Ammon's horn (tissue), 1 donor: ENCODE data around the gene CLCN5.
A peak's percentile ranks its signal among the peaks of the same experiment; 100 is the strongest.

Experiments used
- DNase-seq: peaks from one replicate; pipeline ENCODE4 v3.0.0-alpha.2; 2016; ENCODE audit warnings: low spot score

Gene CLCN5

DNA sequence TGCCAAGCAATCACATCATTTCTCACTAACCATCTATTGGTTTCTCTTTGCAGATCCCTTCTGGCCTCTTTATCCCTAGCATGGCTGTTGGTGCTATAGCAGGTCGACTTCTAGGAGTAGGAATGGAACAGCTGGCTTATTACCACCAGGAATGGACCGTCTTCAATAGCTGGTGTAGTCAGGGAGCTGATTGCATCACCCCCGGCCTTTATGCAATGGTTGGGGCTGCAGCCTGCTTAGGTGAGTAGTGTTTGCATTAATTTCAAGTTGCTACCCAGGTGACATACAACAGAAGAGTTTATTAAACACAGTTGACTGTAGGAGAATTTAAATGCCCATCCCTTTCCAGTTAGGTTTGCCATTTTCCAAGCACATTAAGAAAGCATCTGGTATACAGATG is 166.2 kb downstream of the CLCN5 start:
- DNase-seq, result no peak

DNA sequence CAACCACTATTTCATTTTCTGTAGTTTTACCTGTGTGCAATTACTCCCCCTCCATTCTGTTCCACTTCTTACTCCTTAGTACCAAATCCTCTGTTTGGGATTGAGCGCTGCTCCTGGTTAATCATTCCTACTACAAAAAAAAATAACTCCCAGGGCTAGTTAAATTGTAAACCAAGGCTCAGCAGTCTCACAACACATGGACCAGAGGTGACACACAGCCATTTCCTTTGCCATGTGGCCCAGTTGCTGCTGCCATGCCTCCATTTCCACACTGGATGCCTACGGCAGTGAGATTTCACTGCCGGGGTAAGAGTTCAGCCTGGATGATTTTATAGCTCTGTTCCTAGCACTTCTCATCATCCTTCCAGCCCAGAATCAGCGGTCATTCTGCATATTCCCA is 171.2 kb downstream of the CLCN5 start:
- no peak for DNase-seq

DNA sequence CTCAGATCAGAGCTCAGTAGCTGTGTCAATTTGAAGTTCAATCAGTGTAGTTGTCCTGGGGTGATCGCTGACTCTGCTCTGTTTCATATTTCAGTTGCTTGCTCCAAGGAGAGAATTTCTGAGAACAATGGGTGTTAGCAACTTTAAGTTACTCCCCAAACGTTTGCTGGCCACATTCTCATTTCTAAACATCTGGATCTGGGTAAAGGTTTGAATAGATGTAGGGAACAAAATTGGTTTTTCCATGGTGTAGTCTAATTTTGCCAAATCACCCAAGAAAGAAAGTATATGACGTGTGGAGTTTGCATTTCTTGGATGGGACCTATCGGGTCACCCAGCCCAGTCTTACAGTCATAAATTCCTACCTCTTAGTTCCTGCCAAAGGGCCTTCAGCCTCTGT is 174.7 kb downstream of the CLCN5 start:
- no peak for DNase-seq

DNA sequence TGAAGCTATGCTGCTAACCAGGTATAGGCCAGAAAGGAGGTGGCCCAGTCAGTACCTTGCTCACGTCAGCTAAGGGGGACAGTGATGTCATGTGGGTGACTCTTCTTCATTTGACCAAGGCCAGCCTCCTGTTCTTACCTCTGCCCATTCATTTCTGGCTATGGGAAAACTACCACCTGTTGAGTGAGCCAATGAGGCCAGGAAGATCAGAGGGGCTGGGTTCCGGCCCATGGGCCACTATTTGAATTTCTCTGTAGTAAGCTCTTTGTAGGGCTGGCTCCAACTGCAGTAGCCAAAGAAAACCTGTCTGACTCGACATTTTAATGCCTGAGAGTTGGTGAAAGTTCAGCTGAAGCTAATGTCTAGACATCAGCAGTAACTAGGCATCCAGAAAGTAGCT is 175.8 kb downstream of the CLCN5 start:
- no peak for DNase-seq

DNA sequence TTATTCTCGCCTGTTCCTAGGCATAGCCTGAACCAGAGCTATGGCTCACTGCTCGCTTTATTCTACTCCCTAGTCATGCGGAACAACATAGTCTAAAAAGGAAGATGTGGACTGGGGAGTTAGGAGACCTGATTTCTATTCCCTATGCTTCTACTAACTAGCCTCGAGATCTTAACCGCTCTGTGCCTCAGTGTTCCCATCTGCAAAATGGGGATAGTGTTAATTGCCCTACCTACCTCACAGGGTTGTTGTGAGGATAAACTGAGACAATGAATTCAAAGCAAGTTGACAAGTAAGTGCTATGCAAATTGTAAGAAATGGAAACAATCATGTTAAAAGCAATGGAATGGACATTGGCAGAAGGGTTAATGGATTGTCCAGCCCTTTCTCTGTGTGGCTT is 176.4 kb downstream of the CLCN5 start:
- no peak for DNase-seq

DNA sequence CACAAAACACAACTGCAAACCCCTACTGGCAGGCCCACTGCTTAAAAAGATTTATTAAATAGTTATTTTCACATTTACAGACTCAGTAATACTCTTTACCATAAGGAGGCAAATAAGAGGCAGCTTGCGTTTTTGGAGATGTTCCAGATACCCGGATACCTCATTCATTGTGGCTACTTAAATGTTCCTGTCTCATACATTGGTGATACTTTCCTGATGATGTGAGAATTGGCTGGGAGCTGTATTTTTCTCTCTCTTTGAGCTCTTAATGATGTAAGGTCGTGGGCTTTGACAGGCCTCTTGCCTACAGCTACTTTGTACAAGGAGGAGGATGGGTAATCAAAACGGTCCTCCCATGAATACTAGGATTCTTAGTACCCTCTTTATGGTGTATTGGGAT is 176.9 kb downstream of the CLCN5 start:
- no peak for DNase-seq

DNA sequence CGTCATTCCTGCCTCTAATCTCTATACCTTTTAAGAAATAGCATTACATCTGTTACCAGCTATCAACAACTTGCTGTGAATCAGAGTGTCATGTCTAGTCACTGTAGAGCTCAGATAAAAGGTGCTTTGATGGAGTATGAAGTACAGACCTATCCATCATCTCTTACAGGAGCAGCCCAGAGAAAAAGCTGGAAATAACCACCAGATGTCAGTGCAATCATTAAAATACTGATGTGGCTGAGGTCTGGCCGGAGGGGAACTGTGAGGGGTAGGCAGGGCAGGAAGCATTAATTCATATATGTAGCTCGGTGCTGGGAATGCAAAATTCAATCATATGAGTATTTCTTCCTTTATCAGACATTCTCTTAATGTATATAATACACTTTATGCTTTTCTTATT is 177.8 kb downstream of the CLCN5 start:
- peak; percentile 2 for DNase-seq

DNA sequence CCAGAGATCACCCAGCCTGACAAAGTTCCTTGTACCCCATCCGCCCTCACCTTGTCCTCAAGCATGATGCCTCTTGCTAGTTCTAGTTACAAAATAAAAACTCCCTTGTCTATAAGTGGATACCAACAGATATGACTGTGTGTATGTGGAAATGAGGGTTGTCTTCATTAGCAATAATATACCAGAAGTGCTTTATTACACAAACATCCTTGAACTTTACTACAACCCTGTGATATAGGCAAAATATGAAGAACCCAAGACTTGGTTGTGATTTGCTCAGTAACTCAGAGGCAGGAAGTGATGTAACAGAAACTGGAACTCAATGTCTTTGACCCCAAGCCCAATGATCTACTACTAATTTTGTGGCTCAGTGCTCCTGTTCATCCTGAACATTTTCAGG is 180.8 kb downstream of the CLCN5 start:
- DNase-seq, result no peak

DNA sequence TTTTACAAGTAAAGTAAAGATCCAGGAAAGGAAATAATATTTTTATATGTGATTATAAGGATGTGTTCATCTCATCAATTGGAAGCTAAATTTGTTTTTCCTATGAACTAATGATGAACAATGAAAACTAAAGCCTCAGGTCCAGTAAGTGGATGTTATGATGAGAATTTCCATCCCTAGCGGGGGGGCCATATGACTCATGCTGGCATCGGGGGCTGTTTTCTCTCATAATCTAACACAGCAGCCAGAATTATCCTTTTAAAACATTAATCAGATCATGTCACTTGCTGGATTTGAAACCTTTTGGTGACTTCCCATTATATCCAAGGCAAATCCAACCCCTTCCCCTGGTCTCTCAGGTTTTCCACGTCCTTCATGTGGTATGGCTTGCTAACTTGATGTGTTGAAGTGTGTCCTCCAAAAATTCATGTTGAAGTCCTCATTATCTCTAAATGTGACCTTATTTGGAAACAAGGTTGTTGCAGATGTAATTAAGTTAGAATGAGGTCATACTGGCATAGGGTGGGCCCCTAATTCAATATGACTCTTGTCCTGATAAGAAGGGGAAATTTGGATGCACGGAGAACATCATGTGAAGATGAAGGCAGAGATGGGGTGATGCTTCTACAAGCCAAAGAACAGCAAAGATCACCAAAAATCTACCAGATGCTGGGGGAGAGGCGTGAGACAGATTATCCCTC is 181.6 kb downstream of the CLCN5 start:
- no peak for DNase-seq

DNA sequence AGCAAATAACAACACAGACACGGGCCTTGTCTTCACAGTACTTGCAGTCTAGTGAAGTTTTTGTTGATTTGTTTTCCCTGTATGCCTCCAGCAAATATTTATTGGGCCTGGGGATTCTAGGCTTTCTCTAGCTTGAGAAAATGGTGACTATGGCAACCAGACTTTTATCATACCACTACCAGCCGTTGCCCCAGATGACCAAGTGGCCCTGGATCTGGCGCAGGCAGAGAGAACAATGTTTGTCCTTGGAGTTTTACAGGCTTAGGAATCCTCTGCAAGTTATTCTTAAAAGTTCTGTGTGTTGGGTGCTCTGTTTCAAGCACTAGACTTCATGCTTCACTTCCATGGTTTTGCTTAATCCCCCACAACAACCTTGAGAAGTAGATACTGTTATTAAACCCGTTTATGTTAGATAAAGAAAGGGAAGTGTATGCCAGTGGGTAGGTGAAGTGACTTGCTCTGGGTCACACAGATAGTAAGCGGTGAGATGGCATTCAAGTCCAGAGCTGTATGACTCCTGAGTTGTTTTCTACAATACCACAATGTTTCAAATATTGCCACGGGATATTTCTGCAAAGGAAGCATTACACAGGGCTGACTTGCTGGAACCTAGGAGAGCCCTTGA is 183.8 kb downstream of the CLCN5 start:
- no peak for DNase-seq

DNA sequence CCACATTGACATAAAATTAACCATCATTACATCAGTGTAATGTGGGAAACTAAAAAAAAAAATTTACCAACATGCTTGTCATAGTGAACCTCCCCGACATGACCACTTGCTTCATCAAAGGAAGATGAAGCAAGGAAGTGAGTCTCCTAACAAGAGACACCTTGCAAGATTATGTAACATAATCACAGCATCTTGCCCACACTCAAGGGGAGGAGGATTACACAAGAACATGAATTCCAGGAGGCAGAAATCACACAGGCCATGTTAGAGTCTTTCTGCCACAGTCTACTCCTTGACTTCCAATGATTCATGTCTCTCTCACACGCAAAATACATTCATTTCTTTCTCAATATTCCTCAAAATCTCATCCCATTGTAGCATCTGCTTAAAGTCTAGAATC is 185.1 kb downstream of the CLCN5 start:
- no peak for DNase-seq

DNA sequence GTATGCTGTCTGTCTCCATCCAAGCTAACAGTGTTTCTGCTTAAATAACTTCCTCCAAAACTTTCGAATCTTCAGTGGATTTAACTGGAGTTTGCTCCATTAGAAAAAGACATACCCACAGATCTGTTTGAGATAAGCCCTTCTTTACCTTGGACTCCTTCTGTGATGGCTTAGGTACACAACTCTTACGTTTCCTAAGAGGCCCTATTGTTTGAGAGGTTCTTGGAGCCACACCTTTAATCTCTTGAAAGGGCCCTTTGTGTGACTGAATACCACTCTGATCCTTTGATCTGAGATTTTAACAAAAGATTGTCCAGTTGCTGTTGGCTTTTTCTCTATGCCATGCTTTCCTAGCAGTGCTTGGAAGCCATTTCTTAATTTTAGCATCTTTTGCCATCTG is 185.9 kb downstream of the CLCN5 start:
- DNase-seq, result no peak

DNA sequence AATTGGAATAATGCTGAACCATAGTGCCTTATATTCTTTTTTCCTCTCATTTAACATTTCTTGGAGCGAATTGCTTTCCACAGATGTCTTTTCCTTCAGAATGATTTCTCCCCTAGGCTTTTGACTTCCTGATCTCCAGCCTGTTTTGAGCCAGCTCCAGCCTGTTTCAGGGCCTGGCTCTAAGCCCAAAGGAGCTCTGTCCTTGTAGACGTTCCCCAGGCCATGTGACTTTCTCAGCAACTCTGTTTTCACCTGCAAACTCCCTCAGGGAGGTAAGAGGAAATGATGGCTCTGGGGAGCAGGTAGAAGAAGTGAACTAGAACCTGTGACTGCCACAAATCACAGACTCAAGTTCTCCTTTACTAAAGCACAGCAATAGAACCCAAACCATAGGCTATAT is 189.3 kb downstream of the CLCN5 start:
- DNase-seq, result no peak

DNA sequence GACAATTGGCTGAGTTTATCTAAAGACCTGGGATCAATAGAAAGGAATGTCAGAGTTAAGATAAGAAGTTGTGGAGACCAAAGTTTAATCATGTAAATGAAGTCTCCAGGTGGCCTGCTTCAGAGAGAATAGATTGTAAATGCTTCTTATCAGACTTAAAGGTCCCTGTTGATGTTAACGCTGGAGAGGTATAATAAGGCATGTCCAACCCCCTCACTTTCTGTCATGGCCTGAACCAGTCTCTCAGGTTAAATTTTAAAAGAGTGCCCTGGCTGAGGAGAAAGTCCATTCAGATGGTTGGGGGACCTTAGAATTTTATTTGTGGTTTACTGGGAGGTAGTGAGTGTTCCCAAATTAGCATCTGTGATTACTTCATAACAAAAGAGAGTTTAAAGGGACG is 191.7 kb downstream of the CLCN5 start:
- no peak for DNase-seq

DNA sequence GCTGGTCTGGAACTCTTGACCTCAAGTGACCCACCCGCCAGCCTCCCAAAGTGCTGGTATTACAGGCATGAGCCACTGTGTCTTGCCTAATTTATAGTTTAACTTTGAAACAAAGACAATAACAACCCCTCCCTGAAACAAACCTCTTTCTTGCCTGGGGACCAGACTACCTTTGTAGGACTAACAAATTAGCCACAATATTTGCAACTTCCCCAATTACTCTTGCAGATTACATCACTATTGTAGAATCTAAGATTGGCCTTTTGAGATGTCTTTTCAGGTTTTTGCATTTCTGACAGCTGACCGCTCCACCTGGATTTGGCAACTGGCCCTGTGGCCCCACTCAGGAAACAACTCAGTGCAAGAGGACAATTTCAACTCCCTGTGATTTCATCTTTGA is 193.6 kb downstream of the CLCN5 start:
- DNase-seq, result no peak

DNA sequence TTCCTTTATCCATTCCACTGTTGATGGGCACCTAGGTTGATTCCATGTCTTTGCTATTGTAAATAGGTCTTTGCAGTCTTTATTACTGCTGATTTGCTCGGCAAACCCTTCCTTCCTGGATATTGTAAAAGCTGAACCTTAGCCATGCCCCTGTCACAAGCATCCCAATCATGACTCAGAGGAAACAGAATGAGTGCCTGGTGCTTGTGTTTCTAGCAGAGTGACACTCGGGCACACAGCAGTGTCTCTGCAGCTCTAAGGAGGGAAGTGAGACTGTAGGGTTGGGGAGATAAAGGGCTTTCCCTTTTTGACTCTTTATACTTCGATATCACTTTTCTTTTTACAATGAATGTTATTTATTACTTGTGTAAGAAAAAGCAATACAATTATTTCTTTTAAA is 195.1 kb downstream of the CLCN5 start:
- peak; percentile 17 for DNase-seq

DNA sequence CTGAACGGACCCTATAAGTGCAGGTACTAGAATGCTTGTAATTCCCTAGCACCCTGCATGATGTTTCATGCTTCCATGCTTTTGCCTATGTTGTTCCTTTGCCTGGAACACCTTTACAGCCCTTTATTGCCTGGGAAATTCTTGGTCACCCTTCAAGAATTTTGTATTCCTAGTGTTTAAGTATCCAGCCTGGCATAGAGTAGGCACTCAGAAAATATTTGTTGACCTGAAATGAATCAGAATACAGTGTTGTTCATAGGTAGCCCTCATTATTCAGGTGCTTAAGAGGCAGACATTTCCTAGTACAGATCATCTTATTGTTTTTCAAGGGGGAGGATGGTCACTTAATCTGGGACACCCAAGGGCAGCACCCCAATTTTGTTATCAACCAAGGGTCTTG is 203.1 kb downstream of the CLCN5 start:
- DNase-seq, result no peak

DNA sequence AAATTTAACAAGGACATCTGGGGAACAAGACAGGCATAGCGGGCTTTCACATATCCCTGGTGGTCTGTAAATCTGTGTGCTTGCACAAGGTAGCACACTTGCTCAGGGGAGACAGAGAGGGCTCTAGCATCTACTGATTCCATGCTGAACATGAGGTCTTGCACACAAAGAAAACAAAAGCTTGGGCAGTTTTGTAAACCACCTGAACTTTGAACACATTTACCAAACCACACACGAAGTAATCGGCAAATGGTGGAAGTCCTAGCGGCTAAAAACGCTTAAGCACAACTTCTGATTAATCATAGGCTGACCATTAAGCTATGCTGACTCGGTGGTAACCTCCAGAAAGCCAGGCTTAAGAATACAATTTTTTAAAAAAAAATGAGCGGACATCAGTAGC is 225.6 kb downstream of the CLCN5 start:
- DNase-seq, result no peak
